Left renal pelvis (tissue), 4 donors: ENCODE results near the gene HSPD1. TPM values are rescaled to one million over a fixed set of nuclear protein-coding genes. Genes with fewer than 3 reads are reported as not detected.
"Not testable (repeated sequence)": the region's sequence is repeated elsewhere in the genome, so short reads cannot be mapped to it uniquely, and the experiment has no call there.

Experiments
- DNase-seq, 4 donors: peaks; one replicate each; pipeline ENCODE4 v3.0.0-alpha.2; 2013; ENCODE audit warnings: low read depth in 4 of 4, low spot score in 3 of 4
- polyA plus RNA-seq, 4 donors: library from polyadenylated mRNA; unstranded; fragments of 120-200 nt; gene quantifications; one replicate each; pipeline ENCODE4 v1.2.1, GENCODE V29; 2013; ENCODE audit not compliant: insufficient read length in 4 of 4

HSPD1 gene
- polyA plus RNA-seq, 4 donors, result 296 to 683 (median 597) TPM

- DNase-seq, result no peak
Measured at GRCh38 chr2:197498235-197498936, 1.3 kb downstream of the HSPD1 start.

- DNase-seq, result no peak
Measured at GRCh38 chr2:197497326-197497725, 2.3 kb downstream of the HSPD1 start.

DNA sequence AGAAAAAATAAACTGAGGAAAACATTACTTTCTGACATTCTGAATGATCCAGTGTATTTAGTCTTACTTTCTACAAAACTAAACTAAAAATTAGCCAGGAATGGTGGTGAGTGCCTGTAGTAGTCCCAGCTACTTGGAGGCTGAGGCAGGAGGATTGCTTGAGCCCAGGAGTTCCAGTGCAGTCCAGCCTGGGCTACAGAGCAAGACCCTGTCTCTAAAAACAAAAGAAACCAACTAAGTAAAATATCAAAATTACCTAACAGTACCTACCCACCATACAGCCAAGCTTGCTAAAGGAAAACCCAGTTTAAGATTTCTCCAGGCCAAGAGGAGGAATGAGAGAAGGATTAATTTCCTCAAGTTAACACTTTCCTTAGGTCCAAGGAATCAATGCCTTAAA lies 2.9 kb downstream of the HSPD1 start:
- DNase-seq, result no peak

DNA sequence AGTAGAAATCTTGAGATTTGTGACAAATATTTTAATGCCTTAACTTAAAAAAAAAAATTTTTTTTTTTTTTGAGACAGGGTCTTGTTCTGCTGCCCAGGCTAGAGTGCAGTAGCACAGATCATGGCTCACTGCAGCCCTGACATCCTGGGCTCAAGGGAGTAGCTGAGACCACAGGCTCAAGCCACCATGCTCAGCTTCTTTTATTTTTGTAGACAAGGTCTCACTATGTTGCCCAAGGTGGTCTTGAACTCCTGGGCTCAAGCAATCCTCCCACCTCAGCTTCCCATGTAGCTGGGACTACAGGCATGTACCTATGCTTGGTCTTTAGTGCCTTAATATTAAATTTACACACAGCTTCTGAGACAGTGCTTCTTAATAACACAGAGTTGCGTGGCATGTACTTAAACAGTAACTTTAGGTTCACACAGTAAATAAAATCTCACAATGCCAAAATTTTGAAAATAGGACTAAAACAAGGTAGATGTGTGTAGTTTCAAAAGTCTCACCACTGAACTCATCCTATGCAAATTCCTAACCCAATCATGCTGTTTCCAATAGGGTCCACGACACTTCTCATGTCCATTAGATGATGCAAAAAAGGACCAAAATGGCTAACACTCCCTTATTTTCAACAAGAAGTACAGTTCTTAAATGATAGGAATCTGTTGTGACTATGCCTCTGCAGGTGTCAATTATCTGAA lies 4.1 kb downstream of the HSPD1 start:
- no peak for DNase-seq

GRCh38 chr2:197487385-197487784 lies 12.3 kb downstream of the HSPD1 start:
- DNase-seq, result no peak

GRCh38 chr2:197486175-197486574 lies 13.5 kb downstream of the HSPD1 start:
- no peak for DNase-seq

DNA sequence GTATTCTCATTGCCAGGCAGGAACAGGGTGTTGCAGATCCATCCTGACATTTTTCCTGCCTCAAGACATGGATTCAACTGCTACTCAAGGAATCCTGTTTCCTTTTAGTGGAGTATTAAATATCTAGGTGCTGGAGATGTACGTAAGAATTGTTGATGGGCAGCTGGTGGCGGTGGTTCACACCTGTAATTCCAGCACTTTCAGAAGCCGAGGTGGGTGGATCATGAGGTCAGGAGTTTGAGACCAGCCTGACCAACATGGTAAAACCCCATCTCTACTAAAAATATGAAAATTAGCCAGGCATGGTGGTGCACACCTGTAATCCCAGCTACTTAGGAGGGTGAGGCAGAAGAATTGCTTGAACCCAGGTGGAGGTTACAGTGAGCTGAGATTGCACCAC lies 15.4 kb downstream of the HSPD1 start:
- DNase-seq, result not testable (repeated sequence)

- DNase-seq, result no peak
Measured at GRCh38 chr2:197480165-197481036, 19.2 kb downstream of the HSPD1 start.

GRCh38 chr2:197477797-197478196 lies 21.8 kb downstream of the HSPD1 start:
- no peak for DNase-seq

GRCh38 chr2:197472166-197472565 lies 27.5 kb downstream of the HSPD1 start:
- DNase-seq, result no peak

DNA sequence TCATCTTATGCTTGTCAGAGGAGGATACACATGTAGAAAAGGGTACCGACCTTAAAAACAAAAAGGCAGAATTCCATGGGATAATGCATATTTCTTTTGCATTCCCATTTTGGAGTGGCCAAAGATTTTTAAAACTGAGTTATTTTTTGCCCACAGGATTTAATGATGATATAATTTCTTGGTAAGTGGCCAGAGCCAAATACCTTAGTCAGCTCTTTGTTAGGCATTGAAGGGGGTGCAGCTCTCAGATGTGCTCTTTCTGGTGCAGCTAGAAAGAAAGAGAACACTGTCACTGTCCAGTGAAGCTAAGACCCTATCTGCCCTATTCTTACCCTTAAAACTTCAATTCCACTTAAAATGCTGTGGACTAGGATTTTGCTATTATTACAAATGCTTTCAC lies 35.5 kb downstream of the HSPD1 start:
- no peak for DNase-seq

- no peak for DNase-seq
Measured at GRCh38 chr2:197461057-197461456, 38.6 kb downstream of the HSPD1 start.

DNA sequence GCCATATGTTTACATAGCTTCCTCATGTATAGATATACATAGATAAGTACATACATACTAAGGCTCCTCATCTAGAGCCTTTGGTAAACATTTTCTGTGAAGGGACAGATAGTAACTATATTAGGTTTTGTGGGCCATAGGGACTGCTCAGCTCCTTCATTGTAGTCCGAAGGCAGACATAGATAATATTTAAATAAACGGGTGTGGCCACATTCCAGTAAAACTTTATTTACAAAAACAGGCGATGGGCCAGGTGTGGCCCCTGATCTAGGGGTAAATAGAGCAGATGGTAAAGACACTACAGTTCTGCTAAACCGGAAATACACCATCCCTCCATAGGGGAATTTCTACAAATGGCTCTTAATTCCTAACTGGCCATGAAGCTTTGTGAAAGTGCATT lies 39.0 kb downstream of the HSPD1 start:
- no peak for DNase-seq

- no peak for DNase-seq
Measured at GRCh38 chr2:197455428-197455827, 44.2 kb downstream of the HSPD1 start.

DNA sequence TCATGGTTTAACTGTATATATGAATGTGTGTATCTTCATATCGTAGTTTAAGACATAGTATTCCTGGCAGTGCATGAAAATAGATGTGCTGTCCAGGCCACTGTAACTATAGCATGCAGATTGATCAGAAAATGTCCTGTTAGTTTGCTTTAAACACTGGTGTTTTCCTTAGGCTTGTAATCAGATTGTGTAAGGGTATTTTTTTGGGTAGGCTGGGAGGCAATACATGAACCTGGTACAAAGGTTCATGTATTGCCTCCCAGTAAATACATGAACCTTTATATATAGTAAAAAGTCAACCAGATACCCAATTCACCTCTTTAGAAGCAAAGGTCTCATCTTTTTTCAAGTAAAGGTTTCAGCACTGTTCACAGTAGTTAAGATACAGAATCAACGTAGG lies 44.7 kb downstream of the HSPD1 start:
- DNase-seq, result no peak

- DNase-seq, result peak in 1 of 4 donors; percentile 58
Measured at GRCh38 chr2:197453914-197454398, 45.7 kb downstream of the HSPD1 start.

DNA sequence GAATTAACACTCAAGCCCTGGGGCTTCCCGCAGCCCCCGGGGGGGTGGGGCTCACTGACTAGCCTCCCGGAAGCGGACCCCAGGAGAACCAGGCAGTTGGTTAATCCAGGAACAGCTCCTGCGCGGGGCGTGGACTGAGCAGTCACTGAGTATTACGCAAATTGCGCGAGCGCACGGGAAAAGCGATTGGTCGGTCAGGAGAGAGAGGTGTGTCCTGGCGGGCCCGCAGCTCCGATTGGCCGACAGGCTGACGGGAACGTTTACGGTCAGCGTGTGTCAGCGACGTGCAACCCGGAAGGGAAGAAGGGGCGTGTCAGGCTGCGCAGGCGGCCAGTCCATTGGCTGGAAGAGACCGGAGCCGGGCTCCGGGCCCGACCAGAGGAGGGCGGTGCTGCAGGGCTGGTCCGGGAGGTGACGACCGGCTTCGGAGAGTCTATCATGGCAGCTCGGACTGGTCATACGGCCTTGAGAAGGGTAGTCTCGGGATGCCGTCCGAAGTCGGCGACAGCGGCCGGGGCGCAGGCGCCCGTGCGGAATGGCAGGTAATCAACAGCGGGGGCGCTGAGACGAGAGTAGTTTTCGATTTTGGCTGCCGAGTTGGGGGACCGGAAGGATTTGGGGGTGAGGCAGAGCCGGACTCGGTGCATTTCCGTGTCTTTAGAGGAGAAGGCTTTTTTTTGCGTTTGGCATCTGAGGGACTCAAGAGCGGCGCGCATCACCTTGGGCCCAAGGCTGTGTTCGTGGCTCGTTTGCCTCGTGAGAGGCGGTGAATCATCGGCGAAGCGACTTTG lies 46.3 kb downstream of the HSPD1 start, which contains the start of gene COQ10B:
Gene COQ10B, plus strand, starts transcription at position 430 of the 791 bp plus-strand sequence. Its CDS starts 9 bp downstream, at position 439.
- DNase-seq, result peak; percentile 98 to 99 (median 98)

DNA sequence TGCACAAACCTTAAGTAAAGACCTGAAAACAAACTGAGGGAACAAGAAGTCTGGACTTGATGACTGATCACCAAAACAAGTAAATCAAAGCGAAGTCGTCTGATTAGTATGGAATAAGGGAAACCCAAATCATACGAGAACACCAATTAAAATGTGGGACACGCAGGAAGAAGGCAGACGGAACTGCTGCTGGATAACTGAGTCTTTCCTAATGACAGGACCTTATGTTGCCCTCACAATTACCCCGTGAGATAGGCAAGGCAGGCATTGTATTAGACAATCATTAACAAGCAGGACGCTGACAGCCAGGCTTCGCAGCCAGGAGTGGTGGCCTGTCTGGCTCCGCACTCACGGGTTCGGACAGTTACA lies 46.9 kb downstream of the HSPD1 start:
- no peak for DNase-seq

GRCh38 chr2:197450935-197451358 lies 48.7 kb downstream of the HSPD1 start:
- not testable (repeated sequence) for DNase-seq

DNA sequence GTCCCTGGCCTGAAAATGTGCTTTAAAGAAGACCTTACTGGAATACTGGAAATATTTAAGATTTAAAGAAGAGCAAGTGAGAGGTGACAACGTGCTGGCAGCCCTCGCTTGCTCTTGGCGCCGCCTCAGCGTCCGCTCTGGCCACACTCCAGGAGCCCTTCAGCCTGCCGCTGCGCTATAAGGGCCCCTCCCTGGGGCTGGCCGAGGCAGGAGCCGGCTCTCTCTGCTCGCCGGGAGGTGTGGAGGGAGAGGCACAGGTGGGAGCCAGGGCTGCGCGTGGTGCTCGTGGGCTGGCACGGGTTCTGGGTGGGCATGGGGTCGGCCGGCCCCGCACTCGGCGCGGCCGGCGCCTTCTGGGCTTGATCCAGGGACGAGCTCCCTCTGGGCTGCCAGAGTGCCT lies 49.2 kb downstream of the HSPD1 start:
- no peak for DNase-seq
